ENCODE measurements around the gene COMT. TPM values are rescaled to one million over a fixed set of nuclear protein-coding genes. Genes with fewer than 3 reads are reported as not detected.
A peak's percentile ranks its signal among the peaks of the same experiment; 100 is the strongest.

Gene COMT
- total RNA-seq, 4 donors from 2014 or later, result 89.1 to 149 (median 138) TPM

DNA sequence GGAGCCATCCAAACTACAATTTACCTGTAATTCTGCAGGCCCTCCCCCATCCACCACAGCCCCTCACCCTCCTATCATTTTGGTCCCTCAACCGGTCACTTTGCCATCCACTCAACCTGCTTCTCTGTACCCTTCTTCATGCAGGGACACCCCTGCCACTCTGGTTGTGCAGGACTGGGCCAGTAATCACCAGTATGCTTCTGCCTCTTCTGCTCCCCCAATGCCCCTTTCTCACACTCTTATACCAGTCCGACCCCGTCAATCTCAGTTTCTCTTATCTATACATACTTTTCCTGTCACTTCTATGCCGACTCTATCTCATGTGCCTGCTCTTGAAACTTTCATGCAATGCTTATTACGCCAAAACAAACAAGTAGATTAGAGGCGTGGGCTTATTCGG lies 5.1 kb upstream of the COMT start:
- Histone ChIP-seq H3K4me3 (no peak overlapping the region), H3K36me3 (no peaks in the 10 kb centered on the region), H3K27me3 (no peaks in the 10 kb centered on the region), H3K27ac (no peak overlapping the region), H3K4me1 (peaks cover 0 to 17% (median 5%) of the 10 kb centered on the region in 4 donors), H3K9me3 (no peaks in the 10 kb centered on the region)
- TF ChIP-seq CTCF (IDR thresholded peaks at IDR 0.05) (no peak), POLR2A (IDR thresholded peaks at IDR 0.05) (no peak)
- DNase-seq, result no peak

- no peak for DNase-seq
- no peak for TF ChIP-seq CTCF (IDR thresholded peaks at IDR 0.05)
- TF ChIP-seq POLR2A (IDR thresholded peaks at IDR 0.05), result no peak
- no peak overlapping the region for H3K27ac ChIP-seq
- H3K36me3 ChIP-seq, result no peaks in the 10 kb centered on the region
- H3K9me3 ChIP-seq, result no peaks in the 10 kb centered on the region
- no peaks in the 10 kb centered on the region for H3K27me3 ChIP-seq
- H3K4me1 ChIP-seq, result peaks cover 0 to 24% (median 11%) of the 10 kb centered on the region in 4 donors
- H3K4me3 ChIP-seq, result no peak overlapping the region
These were observed 3.7 kb upstream of the COMT start for GRCh38 chr22:19937616-19938473.

DNA sequence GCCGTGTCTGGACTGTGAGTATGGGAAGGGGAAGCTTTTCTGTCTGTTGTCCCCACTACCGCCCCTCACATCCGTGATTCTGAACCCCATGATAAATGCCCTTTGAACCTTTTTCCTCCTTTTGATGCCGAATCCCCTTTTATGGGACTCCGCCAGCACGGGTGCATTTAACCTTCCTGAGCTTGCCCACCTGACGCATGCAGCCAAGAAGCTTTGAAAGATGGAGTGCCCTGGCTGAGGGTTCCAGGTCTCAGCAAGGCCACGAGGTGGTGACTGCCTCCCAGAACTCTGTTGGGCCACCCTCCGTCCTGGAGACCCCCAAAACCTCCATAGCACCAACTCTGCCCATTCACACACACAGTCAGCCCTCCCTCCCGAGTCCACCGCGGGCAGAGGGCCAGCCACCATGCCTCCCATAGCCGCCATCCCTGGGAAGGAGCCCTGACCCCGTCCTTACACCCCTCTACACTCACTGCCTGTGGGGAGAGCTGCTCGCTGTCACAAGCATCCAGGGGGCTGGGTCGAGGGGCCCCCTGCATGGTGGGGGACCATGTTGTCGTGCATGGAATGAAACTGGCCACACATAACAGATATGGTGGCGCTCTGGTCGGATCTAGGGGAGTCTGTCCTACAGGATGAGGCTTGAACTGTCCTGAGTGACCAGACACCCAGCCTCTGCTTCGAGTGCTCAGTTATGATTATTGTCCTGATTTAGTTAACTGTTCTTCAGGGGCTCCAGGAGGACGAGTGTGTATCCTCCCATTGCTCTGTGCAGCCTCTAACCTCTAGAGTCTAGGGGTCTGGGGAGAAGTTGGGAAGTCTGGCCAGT lies 822 bp upstream of the COMT start:
- Histone ChIP-seq H3K9me3 (no peaks in the 10 kb centered on the region), H3K4me1 (peaks cover 0 to 35% (median 14%) of the 10 kb centered on the region in 4 donors), H3K4me3 (peak overlapping the region; percentile 71 to 91 (median 78)), H3K36me3 (no peaks in the 10 kb centered on the region), H3K27ac (peak overlapping the region; percentile 83 to 90 (median 86)), H3K27me3 (no peaks in the 10 kb centered on the region)
- no peak for DNase-seq
- no peak for TF ChIP-seq POLR2A (IDR thresholded peaks at IDR 0.05)
- TF ChIP-seq CTCF (IDR thresholded peaks at IDR 0.05), result no peak

DNA sequence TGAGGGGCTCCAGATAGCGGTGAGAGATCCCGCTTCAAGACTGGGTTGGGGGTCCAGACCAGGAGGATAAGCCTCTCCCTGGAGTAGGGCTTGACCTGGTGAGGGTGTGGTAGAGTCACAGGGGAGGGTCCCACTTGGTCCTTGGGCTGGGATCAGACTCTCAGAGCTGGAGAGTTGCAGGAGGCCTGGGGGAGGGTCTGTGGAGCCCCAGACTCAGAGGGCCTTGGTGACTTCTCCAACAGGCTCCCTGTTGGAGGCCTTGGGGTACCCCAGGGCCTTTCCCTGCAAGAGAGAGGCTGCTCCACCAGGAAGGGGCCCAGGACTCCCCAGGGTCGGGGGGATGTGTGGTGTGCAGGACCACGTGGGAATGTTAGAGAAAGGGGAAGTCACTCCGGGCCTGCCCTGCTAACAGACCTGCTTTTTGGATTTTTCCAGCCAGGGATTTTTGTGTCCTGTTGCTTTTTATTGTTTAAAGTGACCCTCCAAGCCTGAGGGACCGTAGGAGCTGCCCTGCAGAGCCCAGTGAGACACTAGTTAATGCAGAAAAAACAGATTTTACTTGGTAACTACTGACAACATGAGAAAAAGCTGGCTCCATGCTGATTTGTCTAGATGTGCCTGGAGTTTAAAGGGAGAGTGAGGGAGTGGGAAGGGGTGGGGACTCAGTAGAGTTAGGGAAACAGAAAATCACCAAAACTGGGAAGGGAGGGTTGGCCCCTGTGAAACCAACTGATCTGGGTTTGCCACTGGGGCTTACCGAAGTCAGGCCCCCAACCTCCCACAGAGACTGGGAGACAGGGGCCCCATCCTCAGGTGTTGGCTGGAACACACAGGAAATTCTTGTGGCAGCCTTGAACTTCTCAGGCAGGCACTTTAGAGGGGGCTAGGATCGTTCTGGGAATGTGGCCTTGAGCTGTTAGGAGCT lies 847 bp downstream of the COMT start:
- H3K27ac ChIP-seq, result peak overlapping the region; percentile 83 to 90 (median 86)
- no peaks in the 10 kb centered on the region for H3K27me3 ChIP-seq
- H3K36me3 ChIP-seq, result no peaks in the 10 kb centered on the region
- H3K9me3 ChIP-seq, result no peaks in the 10 kb centered on the region
- no peak for TF ChIP-seq POLR2A (IDR thresholded peaks at IDR 0.05)
- H3K4me1 ChIP-seq, result peaks cover 0 to 38% (median 14%) of the 10 kb centered on the region in 4 donors
- peak overlapping the region; percentile 71 to 91 (median 78) for H3K4me3 ChIP-seq
- DNase-seq, result peak in 1 of 3 donors; percentile 38

DNA sequence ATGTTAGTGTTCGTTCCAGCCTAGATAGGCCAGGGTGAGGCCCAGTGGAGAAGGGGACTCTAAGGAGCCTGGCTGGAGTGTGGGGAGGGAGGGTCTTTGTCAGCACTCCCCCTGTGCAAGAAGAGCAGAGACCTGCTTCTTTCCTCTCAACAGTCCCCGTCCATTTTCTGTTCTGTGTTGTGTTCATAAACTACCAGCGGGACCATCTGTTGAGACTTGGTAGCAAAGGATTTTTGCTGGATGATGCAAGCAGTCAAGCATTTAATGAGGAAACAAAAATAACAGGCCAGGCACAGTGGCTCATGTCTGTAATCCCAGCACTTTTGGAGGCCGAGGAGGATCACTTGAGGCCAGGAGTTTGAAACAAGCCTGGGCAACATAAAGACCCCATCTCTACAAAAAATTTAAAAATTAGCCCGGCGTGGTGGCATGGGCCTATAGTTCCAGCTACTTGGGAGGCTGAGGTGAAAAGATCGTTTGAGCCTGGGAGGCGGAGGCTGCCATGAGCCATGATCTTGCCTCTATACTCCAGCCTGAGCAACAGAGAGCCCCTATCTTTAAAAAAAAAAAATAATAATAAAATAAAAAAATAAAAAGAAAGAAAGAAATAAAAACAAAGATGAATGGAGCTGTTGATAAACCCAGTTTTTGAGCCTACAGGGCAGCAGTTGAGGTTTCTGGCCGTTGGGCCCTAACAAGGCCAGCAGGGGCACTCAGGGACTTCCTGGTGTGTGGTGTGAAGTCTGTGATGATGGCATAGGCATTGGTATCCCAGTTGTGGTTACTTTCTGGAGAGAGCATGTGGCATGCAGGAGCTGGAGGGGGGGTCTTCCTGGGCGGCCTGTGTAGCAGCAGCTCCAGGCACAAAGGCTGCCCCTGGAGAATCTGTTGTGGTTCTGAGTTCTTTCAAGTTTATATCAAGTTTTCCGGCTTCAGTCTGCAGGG lies 1.8 kb downstream of the COMT start:
- Histone ChIP-seq H3K4me1 (peaks cover 0 to 42% (median 14%) of the 10 kb centered on the region in 4 donors), H3K27me3 (no peaks in the 10 kb centered on the region), H3K4me3 (peak overlapping the region in 3 of 4 donors; percentile 71 to 91 (median 77)), H3K27ac (peak overlapping the region; percentile 83 to 90 (median 86)), H3K9me3 (no peaks in the 10 kb centered on the region), H3K36me3 (no peaks in the 10 kb centered on the region)
- DNase-seq, result no peak
- TF ChIP-seq CTCF (IDR thresholded peaks at IDR 0.05), result no peak
- peak in 1 of 2 donors; percentile 24 for TF ChIP-seq POLR2A (IDR thresholded peaks at IDR 0.05)

All from Peyer's patch (tissue), 4 donors.